Activated CD4-positive, alpha-beta T cell treated with anti-CD3 and anti-CD28 coated beads, Interleukin-2, Interleukin-6, amounts not matched to agents 100 ng/mL and 50 ng/mL, durations not matched to agents 16 hours and 8 hours (primary cell): Measurements from ENCODE around the gene FREM1.

Experiments
- DNase-seq: peaks from one replicate; pipeline ENCODE4 v3.0.0-alpha.2; 2020

Gene FREM1

GRCh38 chr9:14752871-14753270 lies 157.4 kb downstream of the FREM1 start:
- DNase-seq: no peak

GRCh38 chr9:14752271-14752670 lies 158.0 kb downstream of the FREM1 start:
- no peak for DNase-seq

GRCh38 chr9:14750821-14751220 lies 159.4 kb downstream of the FREM1 start:
- DNase-seq: no peak

- DNase-seq: no peak
These were observed 160.5 kb downstream of the FREM1 start for GRCh38 chr9:14749741-14750211.

GRCh38 chr9:14748373-14748772 lies 161.9 kb downstream of the FREM1 start:
- DNase-seq: no peak

- DNase-seq: no peak
These were observed 163.1 kb downstream of the FREM1 start for GRCh38 chr9:14747111-14747510.

- DNase-seq: no peak
These were observed 163.6 kb downstream of the FREM1 start for GRCh38 chr9:14746626-14747025.

- no peak for DNase-seq
These were observed 165.5 kb downstream of the FREM1 start for GRCh38 chr9:14744768-14745167.

- no peak for DNase-seq
These were observed 168.9 kb downstream of the FREM1 start for GRCh38 chr9:14741369-14741768.

- no peak for DNase-seq
These were observed 177.1 kb downstream of the FREM1 start for GRCh38 chr9:14733133-14733532.

GRCh38 chr9:14731294-14731981 lies 178.8 kb downstream of the FREM1 start:
- DNase-seq: no peak

- no peak for DNase-seq
These were observed 179.7 kb downstream of the FREM1 start for GRCh38 chr9:14730461-14730898.

GRCh38 chr9:14723301-14723700 lies 186.9 kb downstream of the FREM1 start:
- DNase-seq: no peak

GRCh38 chr9:14722391-14723035 lies 187.7 kb downstream of the FREM1 start, which contains the start of gene CER1:
Gene CER1, minus strand, starts transcription at chr9:14722733. Its CDS starts 61 bp downstream, at chr9:14722672.
- no peak for DNase-seq

- no peak for DNase-seq
These were observed 190.9 kb downstream of the FREM1 start for GRCh38 chr9:14719231-14719923.

- no peak for DNase-seq
These were observed 195.1 kb downstream of the FREM1 start for GRCh38 chr9:14715102-14715501.

- DNase-seq: no peak
These were observed 197.0 kb downstream of the FREM1 start for GRCh38 chr9:14713187-14713767.

GRCh38 chr9:14710804-14711203 lies 199.4 kb downstream of the FREM1 start:
- no peak for DNase-seq

- no peak for DNase-seq
These were observed 203.6 kb downstream of the FREM1 start for GRCh38 chr9:14706530-14707140.

- DNase-seq: no peak
These were observed 205.1 kb downstream of the FREM1 start for GRCh38 chr9:14705079-14705478.

GRCh38 chr9:14704281-14704680 lies 205.9 kb downstream of the FREM1 start:
- DNase-seq: no peak

GRCh38 chr9:14702200-14702720 lies 208.0 kb downstream of the FREM1 start:
- no peak for DNase-seq
